Uterus (tissue), 4 donors: ENCODE results near the gene GPT2. TPM values are rescaled to one million over a fixed set of nuclear protein-coding genes. Genes with fewer than 3 reads are reported as not detected.

ENCODE experiments used
- DNase-seq, 2 donors: peaks; one replicate each; pipeline ENCODE4 v3.0.0-alpha.2; 2019 to 2020
- H3K27ac ChIP-seq, 2 donors: fragments of 200-600 bp; sonication (generic); 1 replicate in 1 of 2; 2 replicates in 1 of 2; pipeline ENCODE4 v1.5.1; 2016 to 2018
- H3K27me3 ChIP-seq, 2 donors: fragments of 200-600 bp; sonication (generic); one replicate each; pipeline ENCODE4 v1.5.1; 2018 to 2019; ENCODE audit warnings: control low read depth in 1 of 2
- H3K36me3 ChIP-seq, 2 donors: fragments of 200-600 bp; sonication (generic); one replicate each; pipeline ENCODE4 v1.5.1; 2019; ENCODE audit warnings: control low read depth in 1 of 2
- H3K4me1 ChIP-seq, 2 donors: fragments of 200-600 bp; sonication (generic); one replicate each; pipeline ENCODE4 v1.5.1; 2018 to 2019; ENCODE audit warnings: control low read depth in 1 of 2
- H3K4me3 ChIP-seq, 2 donors: fragments of 200-600 bp; sonication (generic); 1 replicate in 1 of 2; 2 replicates in 1 of 2; pipeline ENCODE4 v1.5.1; 2018 to 2019; ENCODE audit warnings: mild to moderate bottlenecking in 1 of 2
- H3K9me3 ChIP-seq, 2 donors: fragments of 200-600 bp; sonication (generic); one replicate each; pipeline ENCODE4 v1.5.1; 2019; ENCODE audit warnings: control low read depth in 1 of 2
- CTCF ChIP-seq, 4 experiments: fragments of 200-600 bp in 2 of 4; fragments of 450-650 bp in 2 of 4; sonication (generic) in 2 of 4; IDR thresholded peaks; one replicate each; pipeline ENCODE4 v1.5.1; 2016 to 2019; ENCODE audit warnings: antibody characterized with exemption in 4 of 4, mild to moderate bottlenecking in 2 of 4, moderate library complexity in 1 of 4
- POLR2A ChIP-seq, 2 donors: fragments of 450-650 bp; IDR thresholded peaks; one replicate each; pipeline ENCODE4 v1.6.1; 2016; ENCODE audit warnings: antibody characterized with exemption in 2 of 2, mild to moderate bottlenecking in 1 of 2, moderate library complexity in 1 of 2
- intact Hi-C: fragments of 100-400 bp; cut with DNase I; formaldehyde crosslinking; loops from one replicate; pipeline ENCODE4 v1.15.1; 2023; ENCODE audit warnings: low total_unique reads
- total RNA-seq, 4 donors: library from RNA; depleted of rRNA in 3 of 4; stranded (reverse); fragments of >200 nt in 3 of 4; gene quantifications; one replicate each; pipeline versions ENCODE4 v1.1.0 to v1.2.4, GENCODE V29; 2014 to 2023
- donor health status: DM: yes; HTN: yes; CAD: no.

Gene GPT2, protein sequence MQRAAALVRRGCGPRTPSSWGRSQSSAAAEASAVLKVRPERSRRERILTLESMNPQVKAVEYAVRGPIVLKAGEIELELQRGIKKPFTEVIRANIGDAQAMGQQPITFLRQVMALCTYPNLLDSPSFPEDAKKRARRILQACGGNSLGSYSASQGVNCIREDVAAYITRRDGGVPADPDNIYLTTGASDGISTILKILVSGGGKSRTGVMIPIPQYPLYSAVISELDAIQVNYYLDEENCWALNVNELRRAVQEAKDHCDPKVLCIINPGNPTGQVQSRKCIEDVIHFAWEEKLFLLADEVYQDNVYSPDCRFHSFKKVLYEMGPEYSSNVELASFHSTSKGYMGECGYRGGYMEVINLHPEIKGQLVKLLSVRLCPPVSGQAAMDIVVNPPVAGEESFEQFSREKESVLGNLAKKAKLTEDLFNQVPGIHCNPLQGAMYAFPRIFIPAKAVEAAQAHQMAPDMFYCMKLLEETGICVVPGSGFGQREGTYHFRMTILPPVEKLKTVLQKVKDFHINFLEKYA
- 10 to 100 TPM in 1 of 4 donors, 1 to 10 TPM in 2, not detected in 1; 1.5 to 11.0 (median 4.4) TPM for total RNA-seq

GRCh38 chr16:46883690-46884512 lies at the start of gene GPT2:
Gene GPT2, plus strand, starts transcription at chr16:46884362. Its CDS starts 354 bp downstream, at chr16:46884716.
- H3K27me3 ChIP-seq, result no peaks in the 10 kb centered on the region
- peak; percentile 93 for DNase-seq
- no peaks in the 10 kb centered on the region for H3K9me3 ChIP-seq
- peak within 1 kb of the TSS in 1 of 2 donors; percentile 38 for H3K27ac ChIP-seq
- H3K36me3 ChIP-seq, result no peaks in the 10 kb centered on the region
- intact Hi-C loops, result no loop called here
- peak within 1 kb of the TSS; percentile 54 to 81 for H3K4me3 ChIP-seq
- H3K4me1 ChIP-seq, result no peaks in the 10 kb centered on the region
- peak in 3 of 4 experiments; percentile 12 to 35 (median 27) for TF ChIP-seq CTCF (IDR thresholded peaks at IDR 0.05)
- peak in 1 of 2 donors; percentile 37 for TF ChIP-seq POLR2A (IDR thresholded peaks at IDR 0.05)

GRCh38 chr16:46836534-46837530 lies 47.3 kb upstream of the GPT2 start:
- no peak for TF ChIP-seq CTCF (IDR thresholded peaks at IDR 0.05)
- TF ChIP-seq POLR2A (IDR thresholded peaks at IDR 0.05), result no peak
- intact Hi-C loops, result no loop called here
- H3K9me3 ChIP-seq, result no peaks in the 10 kb centered on the region

GRCh38 chr16:46839986-46840443 lies 44.1 kb upstream of the GPT2 start:
- Histone ChIP-seq H3K9me3 (no peaks in the 10 kb centered on the region), H3K27ac (no peak overlapping the region), H3K27me3 (no peaks in the 10 kb centered on the region), H3K4me1 (no peaks in the 10 kb centered on the region), H3K4me3 (no peak overlapping the region), H3K36me3 (no peaks in the 10 kb centered on the region)
- DNase-seq, result no peak
- intact Hi-C loops, result no loop called here
- TF ChIP-seq CTCF (IDR thresholded peaks at IDR 0.05) (no peak), POLR2A (IDR thresholded peaks at IDR 0.05) (no peak)

More at GRCh38 chr16:46836534-46837530, 47.3 kb upstream of the GPT2 start:
- H3K4me1 ChIP-seq, result no peaks in the 10 kb centered on the region
- H3K36me3 ChIP-seq, result no peaks in the 10 kb centered on the region
- H3K4me3 ChIP-seq, result no peak overlapping the region
- DNase-seq, result no peak
- H3K27me3 ChIP-seq, result no peaks in the 10 kb centered on the region
- H3K27ac ChIP-seq, result no peak overlapping the region

DNA sequence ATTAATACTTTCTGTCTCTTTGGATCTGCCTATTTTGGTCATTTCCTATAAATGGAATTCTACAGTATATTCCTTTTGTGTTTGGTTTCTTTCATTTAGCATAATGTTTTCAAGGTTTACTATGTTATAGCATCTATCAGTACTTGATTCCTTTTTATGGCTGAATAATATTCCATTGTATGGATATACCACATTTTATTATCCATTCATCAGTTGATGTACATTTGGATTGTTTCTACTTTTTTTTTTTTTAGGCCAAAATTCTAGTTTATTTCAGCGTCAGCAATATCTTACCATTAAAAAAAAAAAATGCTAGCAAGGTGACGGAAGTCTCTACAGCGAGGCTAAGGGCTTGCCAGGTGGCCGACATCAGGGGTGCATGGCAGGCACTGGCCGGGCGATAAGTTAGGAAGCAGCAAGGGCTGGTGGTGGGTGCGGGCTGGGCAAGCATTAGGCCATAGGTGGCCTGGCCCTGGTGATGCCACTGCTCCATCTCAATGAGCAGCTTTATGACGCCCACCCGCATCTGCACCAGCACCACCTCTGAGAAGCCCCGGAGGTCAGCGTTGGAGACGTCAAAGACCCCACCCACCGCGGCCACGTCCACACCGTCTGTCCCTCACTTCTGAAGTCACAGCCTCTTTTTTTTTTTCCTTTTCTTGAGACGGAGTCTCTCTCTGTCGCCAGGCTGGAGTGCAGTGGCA lies 41.8 kb upstream of the GPT2 start:
- Histone ChIP-seq H3K9me3 (no peaks in the 10 kb centered on the region), H3K36me3 (no peaks in the 10 kb centered on the region), H3K4me1 (no peaks in the 10 kb centered on the region), H3K4me3 (no peak overlapping the region), H3K27me3 (peaks cover 0 to 3% of the 10 kb centered on the region in 2 donors), H3K27ac (no peak overlapping the region)
- TF ChIP-seq CTCF (IDR thresholded peaks at IDR 0.05) (no peak), POLR2A (IDR thresholded peaks at IDR 0.05) (no peak)
- DNase-seq, result no peak
- intact Hi-C loops, result no loop called here
